Esophagus mucosa (tissue), 1 donor: Measurements from ENCODE around the gene BTBD9. TPM values are rescaled to one million over a fixed set of nuclear protein-coding genes. Genes with fewer than 3 reads are reported as not detected.
A peak's percentile ranks its signal among the peaks of the same experiment; 100 is the strongest.
"Not testable (repeated sequence)": the region's sequence is repeated elsewhere in the genome, so short reads cannot be mapped to it uniquely, and the experiment has no call there.

Experiments
- ATAC-seq: fragments of 200-7000 bp; cut with Tn5 transposase; one replicate; pipeline ENCODE4 v1.9.1; 2020
- total RNA-seq: library from RNA; stranded (reverse); gene quantifications from one replicate; pipeline ENCODE4 v1.2.4, GENCODE V29; 2023
- donor health status: DM: yes; HTN: yes; CAD: no.

Gene BTBD9
- total RNA-seq, 1 donor from 2014 or later: 13.4 TPM

DNA sequence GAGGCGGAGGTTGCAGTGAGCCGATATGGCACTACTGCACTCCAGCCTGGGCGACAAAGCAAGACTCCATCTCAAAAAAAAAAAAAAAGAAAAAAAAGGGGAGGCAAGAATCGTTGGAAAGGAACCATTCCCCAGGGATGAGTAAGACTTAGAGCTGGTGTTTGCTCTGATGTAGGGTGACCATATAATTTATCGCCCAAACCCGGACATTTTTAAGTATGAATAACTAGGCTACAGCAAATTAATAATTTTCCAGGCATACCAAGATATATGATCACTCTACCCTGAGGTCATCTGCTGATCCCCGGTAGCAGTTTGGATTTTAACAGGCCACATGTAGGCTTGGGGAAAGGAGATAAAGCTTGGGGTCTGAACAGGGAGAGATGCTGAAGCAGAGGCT lies 260.9 kb downstream of the BTBD9 start:
- no peak for ATAC-seq

- ATAC-seq: no peak
Measured at GRCh38 chr6:38375937-38376336, 263.8 kb downstream of the BTBD9 start.

DNA sequence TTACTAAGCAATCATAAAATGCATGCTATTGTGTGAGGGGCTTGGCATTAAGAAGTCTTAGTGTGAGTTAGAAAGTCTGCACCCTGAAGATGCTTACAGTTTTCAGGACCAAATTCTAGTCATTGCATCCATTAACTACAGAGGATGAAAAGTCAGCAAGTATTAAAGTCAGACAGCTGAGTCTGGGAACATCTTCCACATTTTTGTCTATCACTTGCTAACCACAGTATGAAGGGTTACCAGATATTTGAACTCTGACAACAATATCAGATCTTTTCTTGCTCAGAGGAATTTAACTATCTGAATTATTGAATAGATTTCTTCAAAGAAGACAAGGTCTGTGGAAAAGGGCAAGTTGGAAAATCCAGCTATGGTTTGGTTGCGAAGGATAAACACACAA lies 264.4 kb downstream of the BTBD9 start:
- no peak for ATAC-seq

DNA sequence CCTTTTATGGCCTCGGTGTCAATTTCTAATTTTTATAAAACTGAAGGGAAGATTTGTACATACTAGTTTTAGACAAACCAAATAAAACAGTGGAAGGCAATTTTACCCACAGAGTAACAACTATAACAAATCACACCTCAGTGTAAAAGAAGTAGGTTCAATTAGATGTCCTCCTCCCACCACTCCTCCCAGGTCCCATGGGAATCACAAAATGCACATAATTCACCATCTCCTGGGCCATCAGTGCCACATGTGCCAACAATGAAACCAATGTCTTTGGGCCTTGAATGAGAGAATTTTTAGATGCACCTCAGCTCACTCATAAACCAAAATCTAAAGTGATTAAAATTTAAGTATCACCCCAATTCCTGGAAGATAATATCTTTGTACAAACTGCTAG lies 267.8 kb downstream of the BTBD9 start:
- no peak for ATAC-seq

DNA sequence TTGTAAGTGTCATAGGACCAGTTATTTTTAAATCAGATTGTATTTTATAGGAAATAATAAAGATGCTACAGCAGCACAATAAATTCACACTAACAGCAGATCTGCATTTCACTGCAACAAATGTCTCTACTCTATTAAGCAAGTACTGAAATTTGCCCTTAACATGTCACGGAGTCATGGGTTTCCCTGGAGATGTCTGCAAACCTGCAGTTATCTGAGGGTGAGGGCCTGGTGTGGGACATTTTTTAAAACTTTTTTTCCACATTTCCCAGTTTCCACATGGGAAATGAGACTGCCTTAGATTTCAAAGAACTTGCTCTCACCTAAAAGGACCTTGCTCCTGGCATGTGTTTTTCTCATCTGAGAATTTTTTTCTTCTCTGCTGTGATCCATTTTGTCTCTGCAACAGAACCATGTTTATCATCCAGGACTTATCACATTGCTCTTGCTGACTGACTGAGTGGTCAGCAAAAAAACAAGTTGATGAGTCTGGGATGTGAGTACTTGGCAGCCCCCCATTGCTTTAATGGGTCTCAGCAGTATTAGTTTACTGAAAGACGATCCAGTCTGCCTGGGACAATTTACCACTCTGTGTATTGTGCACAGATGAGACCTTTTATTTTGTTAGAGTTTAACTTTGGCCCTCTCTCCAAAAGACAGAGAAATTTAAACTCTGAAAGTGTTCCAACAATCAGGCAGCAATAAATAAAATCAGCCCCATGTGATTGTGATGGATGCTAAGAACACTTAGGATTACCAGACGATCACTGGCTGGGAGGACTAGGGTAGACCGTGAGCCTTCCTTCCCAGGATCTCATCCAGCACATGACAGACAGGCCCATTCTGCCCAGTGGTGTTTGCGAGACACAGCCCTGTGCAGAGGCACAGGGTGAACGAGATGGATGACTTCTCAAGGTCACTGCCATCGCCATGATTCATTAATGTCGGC lies 268.8 kb downstream of the BTBD9 start:
- ATAC-seq: no peak

DNA sequence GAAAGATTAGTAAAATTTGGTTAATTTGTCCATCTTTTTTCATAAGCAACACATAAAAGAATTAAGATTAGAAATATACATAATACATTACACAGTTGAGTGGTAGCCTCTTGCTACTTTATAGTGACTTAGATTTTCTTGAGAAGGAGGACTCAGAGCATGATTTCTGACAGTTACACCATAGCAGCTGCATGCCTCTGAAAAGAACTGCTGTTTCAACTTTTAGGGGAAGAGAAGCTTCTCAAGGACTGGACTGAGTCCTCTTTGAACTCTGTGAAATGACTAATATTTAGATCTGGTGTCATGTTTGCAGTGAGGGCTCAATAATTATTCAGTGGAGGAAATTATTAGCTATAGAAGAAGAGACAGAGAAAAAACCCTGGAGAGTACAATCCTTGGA lies 272.5 kb downstream of the BTBD9 start:
- no peak for ATAC-seq

DNA sequence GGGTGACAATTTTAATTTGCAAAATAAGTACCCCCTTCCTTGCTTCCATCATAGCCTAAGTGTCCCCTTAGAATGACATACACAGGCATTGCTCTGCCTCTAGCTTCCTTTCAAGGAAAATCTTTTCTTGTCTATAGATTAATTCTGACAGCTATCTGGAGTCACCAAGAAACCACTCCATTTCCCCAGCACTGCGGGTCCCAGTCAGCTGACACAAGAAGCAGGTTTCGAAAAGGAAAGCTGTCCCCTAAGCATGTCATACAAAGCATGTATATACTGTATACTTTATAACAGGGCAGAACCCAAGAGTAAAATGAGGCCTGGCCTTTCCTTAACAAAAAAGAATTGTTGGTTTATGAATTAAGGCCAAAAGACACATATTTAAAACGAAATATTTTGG lies 273.5 kb downstream of the BTBD9 start:
- ATAC-seq: no peak

DNA sequence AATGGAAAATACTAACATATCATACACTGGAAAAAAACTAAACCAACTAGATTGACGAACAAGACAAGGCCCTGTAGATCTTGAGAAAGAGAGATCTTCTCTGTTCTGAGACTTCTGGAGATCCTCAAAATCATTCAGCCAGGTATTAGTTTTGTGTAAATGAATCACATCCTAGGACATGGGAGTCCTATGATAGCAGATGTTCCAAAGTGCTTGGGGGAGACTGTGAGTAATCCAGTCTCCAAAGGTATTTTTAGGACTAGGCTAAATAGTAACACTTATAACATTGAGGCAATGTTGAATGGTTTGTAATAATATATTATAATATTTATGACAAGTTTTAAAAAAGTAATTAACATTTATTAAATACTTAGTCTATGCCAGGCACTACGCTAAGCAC lies 275.0 kb downstream of the BTBD9 start:
- ATAC-seq: no peak

DNA sequence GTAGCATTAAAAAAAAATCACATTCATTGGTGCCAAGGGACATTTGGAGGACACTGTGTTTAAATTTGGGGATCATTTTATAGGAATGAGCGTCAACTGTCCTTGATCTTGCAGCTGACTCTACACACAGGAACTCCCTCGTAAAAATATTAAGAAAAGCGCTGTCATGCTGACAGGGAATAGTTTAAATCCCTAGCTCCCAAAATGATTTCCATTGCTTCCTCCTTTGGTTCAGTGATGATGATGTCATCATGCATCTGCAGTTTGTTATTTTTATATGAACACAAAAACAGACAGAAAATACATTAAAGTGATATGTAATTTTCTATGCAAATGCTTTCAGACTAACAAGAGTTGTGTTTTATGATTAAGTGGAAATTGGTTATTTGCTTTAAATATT lies 275.6 kb downstream of the BTBD9 start:
- no peak for ATAC-seq

DNA sequence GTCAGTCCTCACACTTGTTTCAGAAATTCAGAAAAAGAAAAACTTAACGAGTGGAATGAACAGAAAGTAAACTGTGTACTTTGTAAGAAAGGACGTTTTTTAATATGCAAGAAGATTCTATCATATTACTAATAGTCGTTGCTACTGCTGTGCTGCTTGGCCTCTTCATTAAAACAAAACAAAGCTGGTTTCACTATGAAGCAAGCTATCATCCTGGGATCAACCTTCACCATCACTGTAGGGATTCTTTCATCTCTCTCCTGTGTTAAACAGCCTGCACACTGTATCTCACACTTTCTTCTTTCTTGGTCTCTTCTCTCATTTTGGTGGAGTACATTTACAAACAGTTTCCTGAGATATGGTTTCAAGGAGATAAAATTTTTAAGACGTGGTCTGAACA lies 284.2 kb downstream of the BTBD9 start:
- no peak for ATAC-seq

DNA sequence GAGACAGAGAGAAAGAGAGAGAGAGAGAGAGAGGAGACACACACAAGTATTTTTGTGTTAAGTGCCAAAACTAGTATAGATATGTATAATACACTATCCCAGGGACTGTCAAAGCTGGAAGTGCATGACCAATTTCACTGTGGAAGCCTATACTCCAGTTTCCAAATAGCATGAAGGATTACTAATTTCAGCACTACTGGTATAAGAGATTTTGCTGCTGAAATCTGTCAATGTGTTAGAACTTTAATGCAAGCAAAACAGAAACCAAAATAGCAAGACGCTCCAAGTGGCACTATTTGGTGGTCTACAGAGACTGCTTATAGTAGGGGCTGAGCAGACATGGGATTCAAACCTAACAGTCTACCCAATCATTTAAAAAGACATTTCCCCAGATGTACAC lies 284.8 kb downstream of the BTBD9 start:
- no peak for ATAC-seq

GRCh38 chr6:38354037-38354381 lies 285.7 kb downstream of the BTBD9 start:
- no peak for ATAC-seq

- no peak for ATAC-seq
Measured at GRCh38 chr6:38353310-38354036, 286.3 kb downstream of the BTBD9 start.

- ATAC-seq: no peak
Measured at GRCh38 chr6:38352636-38353035, 287.1 kb downstream of the BTBD9 start.

DNA sequence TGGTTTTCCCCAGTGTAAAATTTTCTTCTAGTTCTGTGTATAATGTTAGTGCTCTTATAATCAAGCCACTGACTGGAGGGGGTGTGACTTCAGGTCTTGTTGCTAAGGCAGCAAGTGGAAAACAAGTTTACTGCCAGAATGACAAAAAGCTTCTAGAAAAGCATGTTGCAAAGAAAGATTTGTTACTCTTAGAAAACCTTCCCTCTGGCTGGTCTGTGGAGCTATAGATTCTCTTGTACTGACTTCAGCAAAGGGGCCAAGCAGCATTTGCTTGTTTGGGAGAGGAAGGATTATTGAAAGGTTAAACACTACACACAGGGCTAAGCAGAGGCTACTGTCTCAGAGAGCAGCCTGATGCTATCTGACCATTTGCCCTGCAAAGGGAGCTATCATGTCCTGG lies 288.8 kb downstream of the BTBD9 start:
- ATAC-seq: no peak

DNA sequence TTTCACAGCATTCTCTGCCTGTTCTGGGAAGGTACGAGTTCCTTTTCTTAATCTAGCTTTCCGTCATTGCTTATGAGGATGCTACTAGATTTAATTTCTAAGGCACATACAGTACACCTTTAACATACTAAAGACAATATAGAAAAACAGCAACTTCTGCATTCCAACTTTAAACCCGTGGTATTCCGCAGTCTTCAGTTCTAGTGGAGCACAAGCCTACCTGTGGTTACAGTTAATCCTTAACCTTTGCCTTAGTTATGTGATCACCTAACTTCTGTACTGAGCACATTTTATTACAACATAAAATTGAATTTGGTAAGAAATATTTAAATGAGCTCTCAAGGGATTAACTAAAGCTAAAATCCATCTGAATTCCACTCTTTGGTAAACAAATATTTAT lies 289.5 kb downstream of the BTBD9 start:
- ATAC-seq: peak; percentile 77

DNA sequence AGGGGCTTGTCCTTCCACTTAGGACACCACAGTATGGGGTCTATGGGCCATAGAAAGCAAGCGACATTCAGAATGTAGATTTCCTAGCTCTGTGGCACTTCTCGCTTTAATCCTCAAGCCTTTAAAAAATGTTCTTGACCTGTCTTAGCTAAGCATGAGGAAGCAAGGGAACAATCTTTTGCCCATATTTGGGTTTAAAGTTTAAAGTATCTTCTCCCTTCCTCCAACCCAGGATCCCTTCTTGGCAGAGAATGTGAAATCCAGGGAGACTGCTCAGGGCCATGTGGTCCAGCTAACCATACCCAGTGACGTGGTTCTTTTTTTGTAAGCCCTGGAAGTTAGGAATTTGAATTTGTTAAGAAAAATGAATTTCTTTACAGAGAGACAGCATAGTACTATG lies 289.9 kb downstream of the BTBD9 start:
- peak; percentile 22 for ATAC-seq

GRCh38 chr6:38349221-38349620 lies 290.5 kb downstream of the BTBD9 start:
- no peak for ATAC-seq

DNA sequence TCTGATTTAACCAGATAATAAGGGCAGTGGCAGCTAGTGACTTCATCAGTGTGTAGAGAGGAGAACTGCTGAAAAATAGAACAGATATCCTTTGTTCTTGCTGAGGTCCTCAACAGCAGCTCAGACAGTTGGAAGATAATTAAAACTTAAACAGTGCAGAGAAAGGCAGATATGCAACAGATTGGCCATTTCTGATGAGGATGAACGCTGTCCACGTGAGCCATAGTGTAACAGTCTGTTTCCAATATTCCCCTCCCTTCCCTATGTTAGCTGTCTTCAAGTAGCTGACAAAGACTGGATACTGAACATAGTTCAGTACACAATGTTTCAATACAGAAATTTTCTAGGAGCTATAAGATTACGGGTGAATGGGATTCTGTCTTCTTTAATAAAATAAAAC lies 291.4 kb downstream of the BTBD9 start:
- no peak for ATAC-seq

DNA sequence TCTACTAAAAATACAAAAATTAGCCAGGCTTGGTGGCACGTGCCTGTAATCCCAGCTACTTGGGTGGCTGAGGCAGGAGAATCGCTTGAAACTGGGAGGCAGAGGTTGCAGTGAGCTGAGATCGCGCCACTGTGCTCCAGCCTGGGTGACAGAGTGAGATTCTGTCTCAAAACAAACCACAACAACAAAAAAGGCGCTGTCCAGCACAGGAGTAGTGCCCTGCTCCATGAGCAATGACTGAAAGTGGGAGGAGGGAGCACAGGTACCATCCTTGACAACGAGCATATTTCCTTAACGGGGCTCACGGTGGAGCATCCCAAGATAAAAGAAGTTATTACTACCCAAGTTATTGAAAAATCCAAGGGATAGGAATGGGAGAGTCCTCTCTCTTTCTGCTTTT lies 291.9 kb downstream of the BTBD9 start:
- ATAC-seq: not testable (repeated sequence)

DNA sequence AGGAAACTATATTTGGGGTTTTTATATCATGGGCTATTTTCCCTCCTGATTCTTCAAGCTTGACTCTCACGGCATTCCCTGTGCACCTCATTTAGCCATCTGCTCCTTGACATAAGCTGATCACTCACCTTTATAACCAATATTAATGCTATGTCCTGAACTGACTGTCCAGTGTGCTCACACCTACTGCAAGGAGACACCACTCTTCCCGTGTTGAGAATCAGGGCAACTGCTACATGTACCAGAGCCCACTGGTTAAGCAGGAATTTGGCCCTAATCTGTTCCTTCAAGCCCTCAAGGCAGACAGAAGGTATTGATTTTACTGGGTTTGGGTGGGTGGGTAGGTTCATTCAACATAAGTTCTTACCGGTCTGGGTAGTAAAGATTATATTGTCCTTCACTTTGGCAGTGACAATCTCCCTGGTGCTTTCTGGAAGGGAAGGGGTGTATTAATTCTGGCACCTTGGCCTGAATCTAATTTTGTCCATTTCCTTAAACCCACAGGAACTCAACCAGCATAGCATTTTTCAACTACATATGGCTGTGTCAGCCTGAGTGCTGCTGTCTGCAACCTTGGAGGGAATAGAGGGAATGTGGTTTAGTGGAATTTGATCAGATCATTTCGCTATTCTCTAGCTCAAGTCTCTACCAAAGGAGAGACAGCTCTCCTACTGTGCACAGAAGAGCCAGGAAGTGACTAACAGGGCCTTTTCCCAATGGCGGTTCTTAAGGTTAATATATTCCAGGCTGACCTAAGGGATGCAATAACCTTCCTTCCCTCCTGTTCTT lies 293.2 kb downstream of the BTBD9 start:
- ATAC-seq: no peak

- no peak for ATAC-seq
Measured at GRCh38 chr6:38345586-38345985, 294.1 kb downstream of the BTBD9 start.

DNA sequence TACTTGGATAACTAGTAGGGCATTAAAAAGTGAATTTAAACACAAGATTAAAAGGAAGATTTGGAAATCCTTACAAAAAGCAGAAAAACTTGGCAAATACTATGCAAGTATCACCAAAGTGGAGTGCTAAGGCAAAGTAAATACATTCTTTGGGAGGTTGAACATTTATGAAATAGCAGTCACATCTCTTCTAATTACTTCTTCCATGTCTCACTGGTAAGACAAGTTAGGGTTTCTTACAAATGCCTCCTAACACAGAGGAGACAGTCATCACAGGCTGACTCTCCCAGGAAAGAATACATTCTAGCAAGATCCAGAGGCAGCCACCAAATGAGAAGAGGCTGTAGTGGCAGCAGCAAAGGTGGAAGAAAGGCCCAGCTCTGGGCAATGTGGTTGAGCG lies 298.2 kb downstream of the BTBD9 start:
- no peak for ATAC-seq
